PFSK-1 (cell line): Measurements from ENCODE around the gene ARHGEF16.

Experiments used
- FOXP2 ChIP-seq: optimal IDR thresholded peaks from 2 replicates; pipeline ENCODE3; 2011; ENCODE audit warnings: borderline replicate concordance, control low read depth, inconsistent platforms; ENCODE audit not compliant: insufficient read depth; ENCODE audit errors: extremely low read length, extremely low read depth
- POLR2AphosphoS5 ChIP-seq: IDR thresholded peaks from 2 replicates; pipeline ENCODE4 v1.6.1; 2012; ENCODE audit warnings: low read depth, mild to moderate bottlenecking, control low read depth, low read length, moderate library complexity
- SIN3A ChIP-seq: IDR thresholded peaks from 2 replicates; pipeline ENCODE4 v1.6.1; 2012; ENCODE audit warnings: mild to moderate bottlenecking, low read length, moderate library complexity, borderline replicate concordance; ENCODE audit not compliant: insufficient read depth
- TAF1 ChIP-seq: IDR thresholded peaks from 2 replicates; pipeline ENCODE4 v1.6.1; 2012; ENCODE audit warnings: low read length, control low read depth, borderline replicate concordance; ENCODE audit not compliant: insufficient read depth
- TF ChIP-seq, protein P1 (sequence below), 2 experiments: IDR thresholded peaks; 2 replicates each; pipeline versions ENCODE4 v1.6.1 to v1.8.0; 2011 to 2012; ENCODE audit warnings: low read depth in 2 of 2, low read length in 2 of 2, control low read depth in 1 of 2, inconsistent platforms in 1 of 2, mild to moderate bottlenecking in 1 of 2, moderate library complexity in 1 of 2; ENCODE audit not compliant: insufficient read depth in 1 of 2

Gene ARHGEF16

DNA sequence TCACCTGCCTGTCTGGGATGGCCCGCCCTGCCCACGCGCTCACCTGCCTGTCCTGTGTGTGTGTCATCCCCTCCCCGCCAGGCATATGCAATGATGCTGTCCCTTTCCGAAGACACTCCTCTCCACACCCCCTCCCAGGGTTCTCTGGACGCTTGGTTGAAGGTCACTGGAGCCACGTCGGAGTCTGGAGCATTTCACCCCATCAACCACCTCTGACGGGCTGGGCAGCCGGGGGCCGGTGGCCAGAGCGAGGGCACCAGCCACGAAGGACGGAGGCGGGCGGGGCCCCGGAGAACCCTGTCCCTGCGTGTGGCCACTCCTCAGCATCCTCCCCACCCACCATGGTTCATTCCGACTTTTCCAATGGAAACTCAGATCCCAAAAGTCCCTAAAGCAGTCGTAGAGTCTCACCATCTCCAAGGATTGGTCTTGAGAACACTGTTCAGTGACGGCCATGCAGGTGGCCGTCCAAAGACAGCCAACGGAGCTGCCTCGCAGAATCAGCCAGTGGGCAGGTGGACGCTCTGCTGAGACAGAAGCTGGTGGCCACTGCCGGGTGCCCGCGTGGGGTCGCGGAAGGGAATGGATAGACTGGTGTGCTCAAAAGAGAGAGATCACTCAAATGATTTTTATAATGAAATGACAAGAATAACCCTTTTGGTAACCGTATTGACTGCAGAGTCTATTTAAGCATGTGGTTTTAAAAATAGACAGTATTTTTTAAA, 20.7 kb upstream of the ARHGEF16 start:
- TF ChIP-seq TAF1 (no peak), FOXP2 (no peak)
- TF ChIP-seq, protein P1, sequence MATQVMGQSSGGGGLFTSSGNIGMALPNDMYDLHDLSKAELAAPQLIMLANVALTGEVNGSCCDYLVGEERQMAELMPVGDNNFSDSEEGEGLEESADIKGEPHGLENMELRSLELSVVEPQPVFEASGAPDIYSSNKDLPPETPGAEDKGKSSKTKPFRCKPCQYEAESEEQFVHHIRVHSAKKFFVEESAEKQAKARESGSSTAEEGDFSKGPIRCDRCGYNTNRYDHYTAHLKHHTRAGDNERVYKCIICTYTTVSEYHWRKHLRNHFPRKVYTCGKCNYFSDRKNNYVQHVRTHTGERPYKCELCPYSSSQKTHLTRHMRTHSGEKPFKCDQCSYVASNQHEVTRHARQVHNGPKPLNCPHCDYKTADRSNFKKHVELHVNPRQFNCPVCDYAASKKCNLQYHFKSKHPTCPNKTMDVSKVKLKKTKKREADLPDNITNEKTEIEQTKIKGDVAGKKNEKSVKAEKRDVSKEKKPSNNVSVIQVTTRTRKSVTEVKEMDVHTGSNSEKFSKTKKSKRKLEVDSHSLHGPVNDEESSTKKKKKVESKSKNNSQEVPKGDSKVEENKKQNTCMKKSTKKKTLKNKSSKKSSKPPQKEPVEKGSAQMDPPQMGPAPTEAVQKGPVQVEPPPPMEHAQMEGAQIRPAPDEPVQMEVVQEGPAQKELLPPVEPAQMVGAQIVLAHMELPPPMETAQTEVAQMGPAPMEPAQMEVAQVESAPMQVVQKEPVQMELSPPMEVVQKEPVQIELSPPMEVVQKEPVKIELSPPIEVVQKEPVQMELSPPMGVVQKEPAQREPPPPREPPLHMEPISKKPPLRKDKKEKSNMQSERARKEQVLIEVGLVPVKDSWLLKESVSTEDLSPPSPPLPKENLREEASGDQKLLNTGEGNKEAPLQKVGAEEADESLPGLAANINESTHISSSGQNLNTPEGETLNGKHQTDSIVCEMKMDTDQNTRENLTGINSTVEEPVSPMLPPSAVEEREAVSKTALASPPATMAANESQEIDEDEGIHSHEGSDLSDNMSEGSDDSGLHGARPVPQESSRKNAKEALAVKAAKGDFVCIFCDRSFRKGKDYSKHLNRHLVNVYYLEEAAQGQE (IDR thresholded peaks at IDR 0.05; ENCODE audit: insufficient read depth in 1 of 2, low read depth in 2 of 2, low read length in 2 of 2), result no peak

DNA sequence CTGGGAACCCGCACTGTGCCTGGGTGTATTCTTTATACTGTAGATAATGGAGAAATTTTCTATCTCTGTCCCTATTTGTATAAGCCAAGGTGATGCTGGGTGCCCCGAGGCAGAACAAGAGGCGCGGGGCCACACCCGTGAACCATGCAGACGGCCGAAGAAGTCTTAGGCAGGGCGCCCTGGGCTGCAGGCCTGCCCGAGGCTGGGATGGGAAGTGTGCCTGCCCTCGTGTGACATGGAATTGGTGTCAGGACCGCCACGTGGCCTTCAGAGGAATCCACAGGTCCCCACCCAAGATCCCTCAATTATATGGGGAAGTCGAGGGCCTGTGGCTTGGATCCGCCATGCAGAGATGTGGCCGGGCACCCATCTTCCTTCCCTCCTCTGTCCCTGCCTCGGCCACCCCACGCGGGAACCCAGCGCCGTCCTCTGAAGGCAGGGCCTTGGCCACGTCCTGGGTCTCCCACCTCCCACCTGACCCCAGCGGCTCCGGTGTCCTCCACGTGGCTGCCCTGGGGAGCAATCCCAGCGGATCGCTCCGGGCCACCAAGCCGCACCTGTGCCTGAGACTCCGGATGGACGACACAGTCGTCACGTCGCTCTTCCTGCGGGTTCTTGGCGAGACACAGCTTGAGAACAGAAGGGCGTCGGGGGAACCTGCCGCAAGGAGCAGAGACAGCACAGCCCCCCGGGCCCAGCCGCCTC, 19.9 kb upstream of the ARHGEF16 start:
- TF ChIP-seq SIN3A, result no peak
- no peak for TF ChIP-seq TAF1
- TF ChIP-seq FOXP2, result no peak
- no peak for TF ChIP-seq POLR2AphosphoS5
- TF ChIP-seq, protein P1 (IDR thresholded peaks at IDR 0.05; ENCODE audit: insufficient read depth in 1 of 2, low read depth in 2 of 2, low read length in 2 of 2), result no peak

DNA sequence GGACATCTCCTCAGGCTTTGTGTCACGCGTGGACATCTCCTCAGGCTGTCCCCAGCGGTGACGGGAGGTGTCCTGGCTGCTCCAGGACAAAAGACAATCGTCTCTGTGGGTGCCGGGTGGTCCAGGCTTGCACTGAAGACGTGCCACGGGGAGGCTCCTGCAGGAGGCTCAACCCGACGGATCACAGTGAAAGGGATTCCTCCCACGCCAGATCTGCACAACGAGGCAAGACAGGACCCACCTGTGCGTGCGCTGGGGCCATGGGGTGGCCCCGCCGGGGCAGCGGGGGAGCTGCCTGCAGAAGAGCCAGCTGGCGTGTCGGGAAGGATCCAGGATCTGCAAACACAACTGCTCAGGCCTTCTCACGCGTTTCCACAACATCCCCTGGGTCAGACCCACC, 18.8 kb upstream of the ARHGEF16 start:
- TF ChIP-seq SIN3A, result no peak
- no peak for TF ChIP-seq TAF1
- TF ChIP-seq POLR2AphosphoS5, result no peak
- TF ChIP-seq FOXP2, result no peak
- TF ChIP-seq, protein P1 (IDR thresholded peaks at IDR 0.05; ENCODE audit: insufficient read depth in 1 of 2, low read depth in 2 of 2, low read length in 2 of 2), result no peak

DNA sequence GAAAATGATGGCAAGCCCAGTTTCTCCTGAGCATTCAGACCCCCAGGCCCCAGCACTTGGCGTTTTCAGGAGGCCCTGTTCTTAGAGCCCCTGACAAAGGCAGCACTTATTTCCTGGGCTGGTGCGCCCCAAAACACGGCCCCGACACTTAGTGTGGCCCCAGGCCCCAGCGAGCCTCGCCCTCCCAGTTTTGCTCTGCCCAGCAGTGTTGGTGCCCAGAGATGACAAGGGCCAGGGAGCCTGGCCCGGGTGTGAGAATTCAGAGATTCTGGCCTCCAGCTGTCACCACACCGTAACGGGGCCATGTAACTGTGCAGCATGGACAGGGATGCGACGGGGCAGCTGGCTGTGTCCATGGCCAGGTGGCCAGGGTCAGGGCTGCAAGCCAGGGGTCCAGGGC, 18.0 kb upstream of the ARHGEF16 start:
- TF ChIP-seq POLR2AphosphoS5 (no peak), FOXP2 (no peak), SIN3A (no peak), TAF1 (no peak)
- TF ChIP-seq, protein P1 (IDR thresholded peaks at IDR 0.05; ENCODE audit: insufficient read depth in 1 of 2, low read depth in 2 of 2, low read length in 2 of 2), result no peak
